Loucy (cell line): ENCODE measurements around the gene HOXD13.

Experiments
- CTCF ChIP-seq: fragments of 200-600 bp; sonication (generic); conservative IDR thresholded peaks from 2 replicates; pipeline ENCODE4 v1.5.1; 2014; ENCODE audit warnings: mild to moderate bottlenecking, antibody characterized with exemption, low read length
- EZH2phosphoT487 ChIP-seq: fragments of 200-600 bp; IDR thresholded peaks from 2 replicates; pipeline ENCODE4 v1.6.1; 2018; ENCODE audit warnings: antibody characterized with exemption, mild to moderate bottlenecking, moderate library complexity, borderline replicate concordance

- TF ChIP-seq CTCF = no peak
- TF ChIP-seq EZH2phosphoT487 = no peak
Observed at GRCh38 chr2:176098366-176099158, 6.0 kb downstream of the HOXD13 start.
